Globus pallidus (tissue), 1 donor: Measurements from ENCODE around the gene ARHGEF17.

Experiments
- DNase-seq: peaks from one replicate; pipeline ENCODE4 v3.0.0-alpha.2; 2015; ENCODE audit warnings: low spot score

Gene ARHGEF17

GRCh38 chr11:73291781-73292524 lies 16.1 kb upstream of the ARHGEF17 start:
- no peak for DNase-seq

GRCh38 chr11:73292525-73292894 lies 15.6 kb upstream of the ARHGEF17 start:
- DNase-seq, result no peak

- no peak for DNase-seq
These were observed 14.6 kb upstream of the ARHGEF17 start for GRCh38 chr11:73293356-73293936.

- DNase-seq, result no peak
These were observed 13.5 kb upstream of the ARHGEF17 start for GRCh38 chr11:73294604-73295003.

GRCh38 chr11:73295241-73295995 lies 12.7 kb upstream of the ARHGEF17 start:
- no peak for DNase-seq

- DNase-seq, result no peak
These were observed 12.1 kb upstream of the ARHGEF17 start for GRCh38 chr11:73295996-73296318.

GRCh38 chr11:73296501-73297230 lies 11.4 kb upstream of the ARHGEF17 start:
- no peak for DNase-seq

GRCh38 chr11:73297231-73297590 lies 10.9 kb upstream of the ARHGEF17 start:
- DNase-seq, result no peak

GRCh38 chr11:73297702-73298101 lies 10.4 kb upstream of the ARHGEF17 start:
- DNase-seq, result no peak

- no peak for DNase-seq
These were observed 9.8 kb upstream of the ARHGEF17 start for GRCh38 chr11:73298233-73298632.

GRCh38 chr11:73299751-73300150 lies 8.3 kb upstream of the ARHGEF17 start:
- DNase-seq, result no peak

GRCh38 chr11:73306069-73306841 lies 1.8 kb upstream of the ARHGEF17 start:
- no peak for DNase-seq

- no peak for DNase-seq
These were observed 1.1 kb upstream of the ARHGEF17 start for GRCh38 chr11:73306977-73307322.

- peak; percentile 85 for DNase-seq
These were observed 613 bp upstream of the ARHGEF17 start for GRCh38 chr11:73307323-73308002.

- no peak for DNase-seq
These were observed 1.2 kb downstream of the ARHGEF17 start for GRCh38 chr11:73308961-73309919.

GRCh38 chr11:73310076-73310475 lies 2.0 kb downstream of the ARHGEF17 start:
- DNase-seq, result no peak

- DNase-seq, result no peak
These were observed 2.8 kb downstream of the ARHGEF17 start for GRCh38 chr11:73310661-73311393.

- no peak for DNase-seq
These were observed 3.4 kb downstream of the ARHGEF17 start for GRCh38 chr11:73311394-73311869.

GRCh38 chr11:73312036-73312435 lies 4.0 kb downstream of the ARHGEF17 start:
- no peak for DNase-seq
